Measurements from ENCODE around the gene RO60. TPM values are rescaled to one million over a fixed set of nuclear protein-coding genes. Genes with fewer than 3 reads are reported as not detected.

The RO60 gene
- polyA plus RNA-seq (2013, experiment 1 of 2) = 41.8 TPM
- polyA plus RNA-seq (2013, experiment 2 of 2) = 49.0 TPM

- H3K27ac ChIP-seq (replicated peaks; ENCODE audit: low read length) = peak within 1 kb of the TSS; percentile 99
- peak within 1 kb of the TSS; percentile 89 for H3K14ac ChIP-seq (ENCODE audit: low read length)
- peak within 1 kb of the TSS; percentile 94 for H2BK15ac ChIP-seq (ENCODE audit: low read length)
- DNase-seq (ENCODE audit: low spot score) = peak; percentile 94
- peak within 1 kb of the TSS; percentile 98 for H3K4me3 ChIP-seq (ENCODE audit: low read length in 2 of 2)
- peak within 1 kb of the TSS; percentile 91 for H2BK120ac ChIP-seq (ENCODE audit: low read depth, low read length)
- H2BK5ac ChIP-seq (ENCODE audit: low read length) = peak within 1 kb of the TSS; percentile 95
- H3K27me3 ChIP-seq (ENCODE audit: control insufficient read depth in 3 of 3, insufficient read depth in 3 of 3, low read depth in 1 of 3, low read length in 3 of 3) = no peaks in the 10 kb centered on the region
- peak within 1 kb of the TSS; percentile 99 for H3K9ac ChIP-seq (ENCODE audit: low read depth, low read length, poor library complexity)
- peak within 1 kb of the TSS; percentile 75 for H2AK5ac ChIP-seq (ENCODE audit: low read depth, low read length)
- H2AFZ ChIP-seq (ENCODE audit: low read length) = peak within 1 kb of the TSS; percentile 94
- H3K36me3 ChIP-seq (replicated peaks in 1 of 2; ENCODE audit: control insufficient read depth in 2 of 2, insufficient read depth in 2 of 2, low read length in 2 of 2) = peaks cover 0 to 24% of the 10 kb centered on the region in 2 donors
- H3K4me1 ChIP-seq (ENCODE audit: control insufficient read depth in 2 of 2, insufficient read depth in 1 of 2, low read depth in 1 of 2, low read length in 2 of 2) = peaks cover 0 to 5% of the 10 kb centered on the region in 2 donors
- peak within 1 kb of the TSS; percentile 95 for H4K91ac ChIP-seq (ENCODE audit: low read depth, low read length, poor library complexity)
- peak within 1 kb of the TSS; percentile 100 for H3K18ac ChIP-seq (ENCODE audit: low read length)
- peaks cover 0 to 12% of the 10 kb centered on the region in 2 donors for H3K9me3 ChIP-seq (replicated peaks in 1 of 2; ENCODE audit: control insufficient read depth in 2 of 2, insufficient read depth in 1 of 2, low read depth in 1 of 2, low read length in 2 of 2)
- no peak within 1 kb of the TSS for H2BK12ac ChIP-seq (ENCODE audit: low read length)
- peak within 1 kb of the TSS; percentile 69 for H3K4me2 ChIP-seq (ENCODE audit: insufficient read depth, low read length, poor library complexity, severe bottlenecking)
- WGBS, 2 donors (ENCODE audit: extremely low coverage in 2 of 2, insufficient read length in 2 of 2, insufficient replicate concordance in 1 of 2) = no CpG with 5 or more reads among the region's 74 CpGs
- no peak within 1 kb of the TSS for H4K8ac ChIP-seq (ENCODE audit: low read depth, low read length)
- peak within 1 kb of the TSS; percentile 66 for H3K4ac ChIP-seq (ENCODE audit: low read length)
- H3K23ac ChIP-seq (ENCODE audit: low read depth, low read length, poor library complexity) = peak within 1 kb of the TSS; percentile 99
- H3K79me1 ChIP-seq (ENCODE audit: low read depth, low read length) = peaks cover 4% of the 10 kb centered on the region
These were observed at the start of gene RO60, which contains the start of gene UCHL5 for GRCh38 chr1:193059282-193060114. TSS of gene RO60 (plus strand) at chr1:193059612. CDS start at chr1:193069055, 9,443 bp downstream. TSS of gene UCHL5 (minus strand) at chr1:193059360. CDS start at chr1:193059260, 100 bp downstream.

GRCh38 chr1:193011406-193011805, 48.0 kb upstream of the RO60 start:
- no peaks in the 10 kb centered on the region for H3K27me3 ChIP-seq (ENCODE audit: control insufficient read depth in 3 of 3, insufficient read depth in 3 of 3, low read depth in 1 of 3, low read length in 3 of 3)
- H2BK12ac ChIP-seq (ENCODE audit: low read length) = no peak overlapping the region
- no peak overlapping the region for H2BK120ac ChIP-seq (ENCODE audit: low read depth, low read length)
- H3K4me1 ChIP-seq (ENCODE audit: control insufficient read depth in 2 of 2, insufficient read depth in 1 of 2, low read depth in 1 of 2, low read length in 2 of 2) = no peaks in the 10 kb centered on the region
- no peak overlapping the region for H2AFZ ChIP-seq (ENCODE audit: low read length)
- H3K36me3 ChIP-seq (replicated peaks in 1 of 2; ENCODE audit: control insufficient read depth in 2 of 2, insufficient read depth in 2 of 2, low read length in 2 of 2) = peaks cover 0 to 20% of the 10 kb centered on the region in 2 donors
- no peak overlapping the region for H3K9ac ChIP-seq (ENCODE audit: low read depth, low read length, poor library complexity)
- no peak overlapping the region for H3K18ac ChIP-seq (ENCODE audit: low read length)
- H3K4ac ChIP-seq (ENCODE audit: low read length) = no peak overlapping the region
- no peak overlapping the region for H3K4me2 ChIP-seq (ENCODE audit: insufficient read depth, low read length, poor library complexity, severe bottlenecking)
- H3K4me3 ChIP-seq (ENCODE audit: low read length in 2 of 2) = no peak overlapping the region
- no peak overlapping the region for H3K14ac ChIP-seq (ENCODE audit: low read length)
- no peak overlapping the region for H2BK5ac ChIP-seq (ENCODE audit: low read length)
- H3K23ac ChIP-seq (ENCODE audit: low read depth, low read length, poor library complexity) = no peak overlapping the region
- H2AK5ac ChIP-seq (ENCODE audit: low read depth, low read length) = no peak overlapping the region
- H4K91ac ChIP-seq (ENCODE audit: low read depth, low read length, poor library complexity) = no peak overlapping the region
- no peaks in the 10 kb centered on the region for H3K79me1 ChIP-seq (ENCODE audit: low read depth, low read length)
- no peak overlapping the region for H2BK15ac ChIP-seq (ENCODE audit: low read length)
- no peak overlapping the region for H3K27ac ChIP-seq (replicated peaks; ENCODE audit: low read length)
- no CpG with 5 or more reads among the region's 1 CpG for WGBS, 2 donors (ENCODE audit: extremely low coverage in 2 of 2, insufficient read length in 2 of 2, insufficient replicate concordance in 1 of 2)
- DNase-seq (ENCODE audit: low spot score) = no peak
- no peaks in the 10 kb centered on the region for H3K9me3 ChIP-seq (replicated peaks in 1 of 2; ENCODE audit: control insufficient read depth in 2 of 2, insufficient read depth in 1 of 2, low read depth in 1 of 2, low read length in 2 of 2)
- H4K8ac ChIP-seq (ENCODE audit: low read depth, low read length) = no peak overlapping the region

GRCh38 chr1:193013005-193013404, 46.4 kb upstream of the RO60 start:
- H3K4me1 ChIP-seq (ENCODE audit: control insufficient read depth in 2 of 2, insufficient read depth in 1 of 2, low read depth in 1 of 2, low read length in 2 of 2) = no peaks in the 10 kb centered on the region
- no peak overlapping the region for H4K8ac ChIP-seq (ENCODE audit: low read depth, low read length)
- H3K27me3 ChIP-seq (ENCODE audit: control insufficient read depth in 3 of 3, insufficient read depth in 3 of 3, low read depth in 1 of 3, low read length in 3 of 3) = no peaks in the 10 kb centered on the region
- DNase-seq (ENCODE audit: low spot score) = no peak
- no peak overlapping the region for H3K27ac ChIP-seq (replicated peaks; ENCODE audit: low read length)
- no peak overlapping the region for H2BK120ac ChIP-seq (ENCODE audit: low read depth, low read length)
- H3K79me1 ChIP-seq (ENCODE audit: low read depth, low read length) = no peaks in the 10 kb centered on the region
- H2BK15ac ChIP-seq (ENCODE audit: low read length) = no peak overlapping the region
- whole genome bisulfite sequencing, 2 donors (ENCODE audit: extremely low coverage in 2 of 2, insufficient read length in 2 of 2, insufficient replicate concordance in 1 of 2) = no CpG with 5 or more reads among the region's 2 CpGs
- H3K23ac ChIP-seq (ENCODE audit: low read depth, low read length, poor library complexity) = no peak overlapping the region
- peaks cover 0 to 35% of the 10 kb centered on the region in 2 donors for H3K36me3 ChIP-seq (replicated peaks in 1 of 2; ENCODE audit: control insufficient read depth in 2 of 2, insufficient read depth in 2 of 2, low read length in 2 of 2)
- no peak overlapping the region for H4K91ac ChIP-seq (ENCODE audit: low read depth, low read length, poor library complexity)
- no peak overlapping the region for H2AK5ac ChIP-seq (ENCODE audit: low read depth, low read length)
- H3K14ac ChIP-seq (ENCODE audit: low read length) = no peak overlapping the region
- no peak overlapping the region for H3K4ac ChIP-seq (ENCODE audit: low read length)
- H3K18ac ChIP-seq (ENCODE audit: low read length) = no peak overlapping the region
- H3K9me3 ChIP-seq (replicated peaks in 1 of 2; ENCODE audit: control insufficient read depth in 2 of 2, insufficient read depth in 1 of 2, low read depth in 1 of 2, low read length in 2 of 2) = no peaks in the 10 kb centered on the region
- H2AFZ ChIP-seq (ENCODE audit: low read length) = no peak overlapping the region
- no peak overlapping the region for H3K4me2 ChIP-seq (ENCODE audit: insufficient read depth, low read length, poor library complexity, severe bottlenecking)
- H3K4me3 ChIP-seq (ENCODE audit: low read length in 2 of 2) = no peak overlapping the region
- no peak overlapping the region for H2BK12ac ChIP-seq (ENCODE audit: low read length)
- H2BK5ac ChIP-seq (ENCODE audit: low read length) = no peak overlapping the region
- H3K9ac ChIP-seq (ENCODE audit: low read depth, low read length, poor library complexity) = no peak overlapping the region

GRCh38 chr1:193013707-193014106, 45.7 kb upstream of the RO60 start:
- H2BK120ac ChIP-seq (ENCODE audit: low read depth, low read length) = no peak overlapping the region
- H3K9ac ChIP-seq (ENCODE audit: low read depth, low read length, poor library complexity) = no peak overlapping the region
- no CpG with 5 or more reads among the region's 7 CpGs for WGBS, 2 donors (ENCODE audit: extremely low coverage in 2 of 2, insufficient read length in 2 of 2, insufficient replicate concordance in 1 of 2)
- H2BK5ac ChIP-seq (ENCODE audit: low read length) = no peak overlapping the region
- H3K23ac ChIP-seq (ENCODE audit: low read depth, low read length, poor library complexity) = no peak overlapping the region
- H3K9me3 ChIP-seq (replicated peaks in 1 of 2; ENCODE audit: control insufficient read depth in 2 of 2, insufficient read depth in 1 of 2, low read depth in 1 of 2, low read length in 2 of 2) = no peaks in the 10 kb centered on the region
- H2BK12ac ChIP-seq (ENCODE audit: low read length) = no peak overlapping the region
- no peak overlapping the region for H3K4ac ChIP-seq (ENCODE audit: low read length)
- H3K27ac ChIP-seq (replicated peaks; ENCODE audit: low read length) = no peak overlapping the region
- no peak overlapping the region for H2BK15ac ChIP-seq (ENCODE audit: low read length)
- no peaks in the 10 kb centered on the region for H3K4me1 ChIP-seq (ENCODE audit: control insufficient read depth in 2 of 2, insufficient read depth in 1 of 2, low read depth in 1 of 2, low read length in 2 of 2)
- H3K36me3 ChIP-seq (replicated peaks in 1 of 2; ENCODE audit: control insufficient read depth in 2 of 2, insufficient read depth in 2 of 2, low read length in 2 of 2) = peaks cover 0 to 36% of the 10 kb centered on the region in 2 donors
- H4K91ac ChIP-seq (ENCODE audit: low read depth, low read length, poor library complexity) = no peak overlapping the region
- no peak for DNase-seq (ENCODE audit: low spot score)
- no peaks in the 10 kb centered on the region for H3K79me1 ChIP-seq (ENCODE audit: low read depth, low read length)
- H3K27me3 ChIP-seq (ENCODE audit: control insufficient read depth in 3 of 3, insufficient read depth in 3 of 3, low read depth in 1 of 3, low read length in 3 of 3) = no peaks in the 10 kb centered on the region
- no peak overlapping the region for H3K4me2 ChIP-seq (ENCODE audit: insufficient read depth, low read length, poor library complexity, severe bottlenecking)
- no peak overlapping the region for H3K18ac ChIP-seq (ENCODE audit: low read length)
- no peak overlapping the region for H2AK5ac ChIP-seq (ENCODE audit: low read depth, low read length)
- no peak overlapping the region for H3K14ac ChIP-seq (ENCODE audit: low read length)
- no peak overlapping the region for H2AFZ ChIP-seq (ENCODE audit: low read length)
- H3K4me3 ChIP-seq (ENCODE audit: low read length in 2 of 2) = no peak overlapping the region
- H4K8ac ChIP-seq (ENCODE audit: low read depth, low read length) = no peak overlapping the region
